Dendritic cell treated with granulocyte-macrophage colony-stimulating factor and Interleukin-4, amounts not matched to agents 40 ng/mL and 50 ng/mL, for 4 days (primary cell): ENCODE measurements around the gene CARD11.

Experiments used
- H3K27ac Mint-ChIP-seq: one replicate; pipeline ENCODE4 v1.8.0; 2022; ENCODE audit warnings: mild to moderate bottlenecking, mixed read lengths
- H3K27me3 Mint-ChIP-seq: one replicate; pipeline ENCODE4 v1.8.0; 2022; ENCODE audit warnings: mild to moderate bottlenecking, mixed read lengths
- H3K36me3 Mint-ChIP-seq: one replicate; pipeline ENCODE4 v1.8.0; 2022; ENCODE audit warnings: low read depth, mixed read lengths
- H3K4me1 Mint-ChIP-seq: one replicate; pipeline ENCODE4 v1.8.0; 2022; ENCODE audit warnings: low read depth, mixed read lengths
- H3K4me3 Mint-ChIP-seq: one replicate; pipeline ENCODE4 v1.8.0; 2022; ENCODE audit warnings: mild to moderate bottlenecking, moderate library complexity, mixed read lengths
- H3K9me3 Mint-ChIP-seq: one replicate; pipeline ENCODE4 v1.8.0; 2022; ENCODE audit warnings: mixed read lengths
- intact Hi-C: fragments of 100-400 bp; cut with micrococcal nuclease; formaldehyde crosslinking; loops from one replicate; pipeline ENCODE4 v1.15.0; 2022

CARD11 gene

GRCh38 chr7:2938514-2939192 lies 105.0 kb downstream of the CARD11 start:
- H3K4me1 Mint-ChIP-seq: peaks cover 55% of the 10 kb centered on the region
- peaks cover 23% of the 10 kb centered on the region for H3K9me3 Mint-ChIP-seq
- H3K36me3 Mint-ChIP-seq: no peaks in the 10 kb centered on the region
- peaks cover 7% of the 10 kb centered on the region for H3K27me3 Mint-ChIP-seq
- intact Hi-C loops: loop anchor here (10.0 kb wide), 1 partner anchor 46 kb away; no protein-coding TSS in a partner anchor
- H3K27ac Mint-ChIP-seq: peak overlapping the region; percentile 83
- no peak overlapping the region for H3K4me3 Mint-ChIP-seq

DNA sequence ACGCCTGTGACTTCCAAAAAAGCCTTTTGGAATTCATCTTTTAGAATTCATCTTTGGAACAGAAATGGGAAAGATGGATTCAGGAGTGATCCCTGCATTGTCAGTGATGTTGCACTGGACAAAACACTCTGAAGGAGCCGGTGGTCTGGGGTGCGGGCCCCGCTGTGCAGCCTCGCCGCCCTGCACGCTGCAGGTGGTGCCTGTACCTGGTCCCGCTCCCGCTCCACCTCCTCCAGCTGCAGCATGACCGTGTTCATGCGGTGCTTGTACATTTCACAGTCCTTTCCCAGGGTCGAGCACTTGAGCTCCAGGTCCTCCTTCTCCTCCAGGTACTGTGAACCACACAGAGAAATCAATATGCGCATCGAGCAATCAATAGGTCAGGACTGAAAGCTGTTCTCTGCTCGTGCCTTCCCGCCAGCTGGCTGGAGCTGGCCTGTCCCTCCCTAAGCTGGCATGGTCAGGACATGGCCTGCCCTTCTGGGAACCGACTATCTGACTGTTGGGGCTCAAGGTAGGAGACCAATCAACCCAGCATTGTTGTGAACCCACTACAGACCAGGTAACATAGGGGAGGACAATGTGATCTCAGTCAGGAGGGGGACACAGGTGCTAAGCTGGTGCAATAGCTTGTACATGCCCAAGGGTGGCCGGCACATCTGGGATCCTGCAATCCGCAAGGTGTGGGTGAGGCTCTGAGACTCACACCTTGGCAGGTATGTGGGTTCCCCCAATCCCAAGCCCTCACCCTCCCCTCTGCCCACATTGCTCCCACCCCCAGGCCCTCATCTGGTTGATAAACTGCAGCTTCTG lies 105.8 kb downstream of the CARD11 start:
- H3K4me3 Mint-ChIP-seq: no peak overlapping the region
- peaks cover 7% of the 10 kb centered on the region for H3K27me3 Mint-ChIP-seq
- intact Hi-C loops: loop anchor here (10.0 kb wide), 1 partner anchor 47 kb away; no protein-coding TSS in a partner anchor
- peaks cover 23% of the 10 kb centered on the region for H3K9me3 Mint-ChIP-seq
- H3K4me1 Mint-ChIP-seq: peaks cover 56% of the 10 kb centered on the region
- peak overlapping the region; percentile 62 for H3K27ac Mint-ChIP-seq
- no peaks in the 10 kb centered on the region for H3K36me3 Mint-ChIP-seq

GRCh38 chr7:2936891-2937580 lies 106.6 kb downstream of the CARD11 start:
- Mint-ChIP-seq H3K27ac (no peak overlapping the region), H3K9me3 (peaks cover 15% of the 10 kb centered on the region), H3K4me3 (no peak overlapping the region), H3K4me1 (peaks cover 47% of the 10 kb centered on the region), H3K36me3 (no peaks in the 10 kb centered on the region), H3K27me3 (peaks cover 11% of the 10 kb centered on the region)
- intact Hi-C loops: loop anchor here (10.0 kb wide), 1 partner anchor 48 kb away; no protein-coding TSS in a partner anchor

GRCh38 chr7:2936301-2936700 lies 107.4 kb downstream of the CARD11 start:
- intact Hi-C loops: loop anchor here (10.0 kb wide), 1 partner anchor 48 kb away; no protein-coding TSS in a partner anchor
- Mint-ChIP-seq H3K4me1 (peaks cover 40% of the 10 kb centered on the region), H3K9me3 (peaks cover 11% of the 10 kb centered on the region), H3K27ac (peak overlapping the region; percentile 13), H3K27me3 (peaks cover 15% of the 10 kb centered on the region), H3K4me3 (no peak overlapping the region), H3K36me3 (no peaks in the 10 kb centered on the region)

- H3K27ac Mint-ChIP-seq: no peak overlapping the region
- H3K36me3 Mint-ChIP-seq: no peaks in the 10 kb centered on the region
- peaks cover 29% of the 10 kb centered on the region for H3K4me1 Mint-ChIP-seq
- no peak overlapping the region for H3K4me3 Mint-ChIP-seq
- H3K9me3 Mint-ChIP-seq: peaks cover 4% of the 10 kb centered on the region
- intact Hi-C loops: loop anchor here (10.0 kb wide), 1 partner anchor 50 kb away; no protein-coding TSS in a partner anchor
- H3K27me3 Mint-ChIP-seq: peaks cover 22% of the 10 kb centered on the region
These were observed 108.5 kb downstream of the CARD11 start for GRCh38 chr7:2934984-2935740.

DNA sequence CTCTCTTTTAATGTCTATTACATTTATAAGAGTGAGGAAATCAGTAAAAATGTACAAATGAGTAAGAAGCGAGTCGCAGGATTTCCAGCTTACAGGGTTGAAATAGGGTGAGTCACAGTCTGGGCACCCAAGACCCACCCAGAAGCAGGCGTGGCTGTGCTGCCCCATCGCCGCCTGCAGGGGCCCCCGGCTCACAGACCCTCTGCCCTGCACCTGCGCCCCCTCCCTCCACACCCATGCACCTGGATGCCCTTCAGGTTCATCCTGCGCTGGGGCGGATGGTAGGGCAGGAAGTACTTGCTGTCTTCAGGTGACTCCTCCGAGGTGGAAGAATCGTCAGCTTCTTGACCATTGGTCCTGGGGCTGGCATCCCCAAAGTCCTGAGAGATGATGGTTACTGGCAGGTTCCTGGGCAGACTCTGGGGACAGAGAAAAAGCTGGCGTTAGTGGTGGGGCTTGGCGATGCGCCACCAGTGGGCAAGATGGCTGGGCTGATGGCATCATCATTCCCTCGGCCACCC lies 109.4 kb downstream of the CARD11 start:
- no peaks in the 10 kb centered on the region for H3K9me3 Mint-ChIP-seq
- H3K4me3 Mint-ChIP-seq: no peak overlapping the region
- peaks cover 20% of the 10 kb centered on the region for H3K4me1 Mint-ChIP-seq
- intact Hi-C loops: loop anchor here (10.0 kb wide), 1 partner anchor 51 kb away; no protein-coding TSS in a partner anchor
- H3K27me3 Mint-ChIP-seq: peaks cover 18% of the 10 kb centered on the region
- H3K36me3 Mint-ChIP-seq: no peaks in the 10 kb centered on the region
- H3K27ac Mint-ChIP-seq: no peak overlapping the region

DNA sequence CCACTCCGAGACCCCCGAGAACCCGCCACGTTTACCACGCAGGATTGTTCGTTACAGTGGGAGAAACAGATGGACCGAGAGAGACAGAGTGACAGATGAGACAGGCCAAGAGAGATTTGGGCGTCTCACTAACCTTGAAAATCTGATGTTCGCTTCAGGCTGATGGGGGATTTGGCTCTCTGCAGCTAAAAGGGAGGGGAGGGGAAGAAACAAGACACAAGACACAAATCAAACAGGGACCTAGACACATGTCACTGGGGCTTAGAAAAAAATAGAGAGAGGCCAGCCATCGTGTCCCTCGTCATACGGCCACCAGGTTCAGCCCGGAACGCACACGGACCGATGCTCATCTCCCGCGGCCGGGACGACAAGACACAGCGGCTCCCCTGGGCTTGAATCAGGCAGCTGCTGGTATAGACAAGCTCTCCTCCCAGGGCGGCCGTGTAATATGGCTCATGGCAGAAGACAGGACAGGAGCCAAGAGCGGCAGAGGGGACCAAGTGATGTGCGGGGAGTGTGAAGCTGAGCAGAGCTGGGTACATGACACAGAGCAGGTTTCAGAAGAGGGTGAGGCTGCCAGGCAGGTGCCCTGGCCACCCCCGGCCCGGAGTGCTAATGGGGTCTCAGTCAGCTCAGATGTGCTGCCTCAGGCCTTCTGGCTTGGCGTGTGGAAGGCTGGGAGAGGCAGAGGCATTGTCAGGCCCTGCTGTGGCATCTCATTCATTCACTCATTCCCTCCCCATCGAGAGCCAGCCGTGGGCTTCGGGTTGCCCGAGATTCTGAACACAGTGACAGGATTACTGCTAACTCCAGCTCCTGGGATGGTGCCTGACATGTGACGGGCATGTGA lies 111.0 kb downstream of the CARD11 start:
- Mint-ChIP-seq H3K36me3 (no peaks in the 10 kb centered on the region), H3K27ac (no peak overlapping the region), H3K4me1 (peaks cover 15% of the 10 kb centered on the region)

GRCh38 chr7:2931034-2931415 lies 112.6 kb downstream of the CARD11 start:
- Mint-ChIP-seq H3K4me3 (no peak overlapping the region), H3K9me3 (no peaks in the 10 kb centered on the region), H3K27me3 (peaks cover 19% of the 10 kb centered on the region), H3K4me1 (peaks cover 15% of the 10 kb centered on the region), H3K36me3 (no peaks in the 10 kb centered on the region), H3K27ac (no peak overlapping the region)
- intact Hi-C loops: loop anchor here (10.0 kb wide), 1 partner anchor 54 kb away; no protein-coding TSS in a partner anchor

More for the DNA sequence above, 111.0 kb downstream of the CARD11 start:
- no peak overlapping the region for H3K4me3 Mint-ChIP-seq
- H3K27me3 Mint-ChIP-seq: peaks cover 15% of the 10 kb centered on the region
- intact Hi-C loops: loop anchor here (10.0 kb wide), 1 partner anchor 52 kb away; no protein-coding TSS in a partner anchor
- no peaks in the 10 kb centered on the region for H3K9me3 Mint-ChIP-seq

GRCh38 chr7:2930310-2931033 lies 113.2 kb downstream of the CARD11 start:
- intact Hi-C loops: loop anchor here (10.0 kb wide), 1 partner anchor 54 kb away; no protein-coding TSS in a partner anchor
- Mint-ChIP-seq H3K36me3 (no peaks in the 10 kb centered on the region), H3K9me3 (no peaks in the 10 kb centered on the region), H3K27me3 (peaks cover 21% of the 10 kb centered on the region), H3K27ac (no peak overlapping the region), H3K4me1 (peaks cover 15% of the 10 kb centered on the region), H3K4me3 (no peak overlapping the region)

DNA sequence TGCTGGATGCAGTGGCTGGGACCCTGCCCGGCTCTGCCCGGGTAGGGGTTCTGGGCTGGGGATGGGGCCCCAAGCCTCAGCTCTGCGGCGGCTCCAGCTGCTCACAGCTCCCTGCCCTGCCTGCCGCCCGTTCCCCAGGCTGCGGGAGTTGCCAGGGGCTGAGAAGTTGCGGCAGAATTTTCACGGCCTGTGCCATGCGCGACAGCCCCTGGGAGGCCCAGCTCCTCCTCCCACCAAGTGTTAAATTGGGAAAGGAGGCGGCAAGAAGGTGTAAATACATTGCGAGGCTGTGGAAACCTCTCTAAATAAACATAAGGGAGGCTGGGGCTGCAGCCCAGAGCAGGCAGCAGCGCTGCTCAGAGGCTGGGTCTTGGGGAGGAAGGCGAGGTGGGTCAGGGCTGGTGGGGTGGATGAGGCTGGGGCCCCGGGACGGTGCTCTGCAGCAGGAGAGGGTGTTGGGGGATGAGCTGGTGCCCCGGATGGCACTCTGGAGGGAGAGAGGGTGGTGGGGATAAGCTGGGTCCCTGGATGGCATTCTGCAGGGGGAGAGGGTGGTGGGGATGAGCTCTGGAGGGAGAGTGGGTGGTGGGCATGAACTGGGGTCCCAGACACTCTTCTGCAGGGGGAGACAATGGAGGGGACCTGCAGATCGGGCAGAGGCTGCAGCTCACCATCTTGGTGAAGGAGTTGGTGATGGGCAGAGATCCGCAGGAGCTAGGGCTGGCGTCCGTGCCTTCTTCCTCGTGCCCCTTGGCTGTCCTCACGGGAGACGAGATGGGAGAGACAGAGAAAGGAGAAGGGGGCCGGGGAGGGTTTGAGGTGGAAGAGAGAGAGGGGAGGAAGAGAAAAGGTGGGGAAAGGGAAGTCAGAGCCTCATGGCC lies 114.1 kb downstream of the CARD11 start:
- Mint-ChIP-seq H3K36me3 (no peaks in the 10 kb centered on the region), H3K27ac (no peak overlapping the region), H3K4me1 (peaks cover 12% of the 10 kb centered on the region), H3K27me3 (peaks cover 21% of the 10 kb centered on the region), H3K4me3 (no peak overlapping the region), H3K9me3 (no peaks in the 10 kb centered on the region)
- intact Hi-C loops: loop anchor here (10.0 kb wide), 1 partner anchor 55 kb away; no protein-coding TSS in a partner anchor

- Mint-ChIP-seq H3K4me1 (peaks cover 4% of the 10 kb centered on the region), H3K27me3 (peaks cover 21% of the 10 kb centered on the region), H3K27ac (no peak overlapping the region), H3K4me3 (no peak overlapping the region), H3K9me3 (no peaks in the 10 kb centered on the region), H3K36me3 (no peaks in the 10 kb centered on the region)
- intact Hi-C loops: no loop called here
These were observed 114.9 kb downstream of the CARD11 start for GRCh38 chr7:2928613-2929311.
